HEK293 (cell line): ENCODE measurements around the gene TMEM92.

Experiments
- ZNF202 ChIP-seq: fragments of 450-650 bp; formaldehyde crosslinking; IDR thresholded peaks from 2 replicates; pipeline ENCODE4 v1.5.1; 2016; ENCODE audit warnings: missing biosample characterization, missing genetic modification characterization, borderline replicate concordance
- ZNF837 ChIP-seq: fragments of 450-650 bp; formaldehyde crosslinking; IDR thresholded peaks from 2 replicates; pipeline ENCODE4 v1.5.1; 2016; ENCODE audit warnings: missing biosample characterization, missing genetic modification characterization
- TF ChIP-seq, protein P1 (sequence below): fragments of 450-650 bp; IDR thresholded peaks from 2 replicates; pipeline ENCODE4 v1.5.1; 2018; ENCODE audit warnings: missing biosample characterization, missing genetic modification characterization
- TF ChIP-seq, protein P2 (sequence below): fragments of 450-650 bp; formaldehyde crosslinking; IDR thresholded peaks from 2 replicates; pipeline ENCODE4 v1.5.1; 2016; ENCODE audit warnings: missing biosample characterization, missing genetic modification characterization

DNA sequence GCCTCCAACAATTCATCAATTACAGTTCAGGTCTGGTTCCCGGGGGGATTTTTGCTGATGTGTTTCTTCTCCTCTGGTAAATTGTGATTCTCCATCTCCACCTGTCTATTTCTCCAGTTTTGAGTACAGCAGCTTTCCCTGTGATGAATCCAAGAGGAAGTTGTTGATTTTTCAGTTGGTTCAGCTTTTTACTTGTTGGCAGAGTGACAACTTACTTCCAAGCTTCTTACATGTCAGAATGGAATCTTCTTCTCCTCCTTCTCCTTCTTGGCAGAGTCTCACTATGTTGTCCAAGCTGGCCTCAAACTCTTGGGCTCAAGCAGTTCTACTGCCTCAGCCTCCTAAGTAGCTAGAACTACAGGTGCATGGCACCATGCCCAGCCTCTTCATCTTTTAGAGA lies 33.4 kb upstream of the TMEM92 start:
- TF ChIP-seq ZNF202 (no peak), ZNF837 (tag by site-specific recombination) (no peak)
- TF ChIP-seq, protein P1, sequence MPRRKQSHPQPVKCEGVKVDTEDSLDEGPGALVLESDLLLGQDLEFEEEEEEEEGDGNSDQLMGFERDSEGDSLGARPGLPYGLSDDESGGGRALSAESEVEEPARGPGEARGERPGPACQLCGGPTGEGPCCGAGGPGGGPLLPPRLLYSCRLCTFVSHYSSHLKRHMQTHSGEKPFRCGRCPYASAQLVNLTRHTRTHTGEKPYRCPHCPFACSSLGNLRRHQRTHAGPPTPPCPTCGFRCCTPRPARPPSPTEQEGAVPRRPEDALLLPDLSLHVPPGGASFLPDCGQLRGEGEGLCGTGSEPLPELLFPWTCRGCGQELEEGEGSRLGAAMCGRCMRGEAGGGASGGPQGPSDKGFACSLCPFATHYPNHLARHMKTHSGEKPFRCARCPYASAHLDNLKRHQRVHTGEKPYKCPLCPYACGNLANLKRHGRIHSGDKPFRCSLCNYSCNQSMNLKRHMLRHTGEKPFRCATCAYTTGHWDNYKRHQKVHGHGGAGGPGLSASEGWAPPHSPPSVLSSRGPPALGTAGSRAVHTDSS (tag by site-specific recombination) = no peak
- TF ChIP-seq, protein P2, sequence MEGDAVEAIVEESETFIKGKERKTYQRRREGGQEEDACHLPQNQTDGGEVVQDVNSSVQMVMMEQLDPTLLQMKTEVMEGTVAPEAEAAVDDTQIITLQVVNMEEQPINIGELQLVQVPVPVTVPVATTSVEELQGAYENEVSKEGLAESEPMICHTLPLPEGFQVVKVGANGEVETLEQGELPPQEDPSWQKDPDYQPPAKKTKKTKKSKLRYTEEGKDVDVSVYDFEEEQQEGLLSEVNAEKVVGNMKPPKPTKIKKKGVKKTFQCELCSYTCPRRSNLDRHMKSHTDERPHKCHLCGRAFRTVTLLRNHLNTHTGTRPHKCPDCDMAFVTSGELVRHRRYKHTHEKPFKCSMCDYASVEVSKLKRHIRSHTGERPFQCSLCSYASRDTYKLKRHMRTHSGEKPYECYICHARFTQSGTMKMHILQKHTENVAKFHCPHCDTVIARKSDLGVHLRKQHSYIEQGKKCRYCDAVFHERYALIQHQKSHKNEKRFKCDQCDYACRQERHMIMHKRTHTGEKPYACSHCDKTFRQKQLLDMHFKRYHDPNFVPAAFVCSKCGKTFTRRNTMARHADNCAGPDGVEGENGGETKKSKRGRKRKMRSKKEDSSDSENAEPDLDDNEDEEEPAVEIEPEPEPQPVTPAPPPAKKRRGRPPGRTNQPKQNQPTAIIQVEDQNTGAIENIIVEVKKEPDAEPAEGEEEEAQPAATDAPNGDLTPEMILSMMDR (tag by site-specific recombination) = no peak
